Endothelial cell (in vitro differentiated cells): ENCODE data around the gene RUFY3. TPM values are rescaled to one million over a fixed set of nuclear protein-coding genes. Genes with fewer than 3 reads are reported as not detected.
"Not testable (repeated sequence)": the region's sequence is repeated elsewhere in the genome, so short reads cannot be mapped to it uniquely, and the experiment has no call there.

ENCODE experiments used
- DNase-seq: peaks from one replicate; pipeline ENCODE4 v3.0.0; 2021; ENCODE audit warnings: low spot score
- H3K27ac Mint-ChIP-seq: one replicate; pipeline ENCODE4 v1.8.0; 2021; ENCODE audit warnings: mixed read lengths, inconsistent platforms; ENCODE audit not compliant: unreplicated experiment
- H3K27me3 Mint-ChIP-seq: one replicate; pipeline ENCODE4 v1.8.0; 2021; ENCODE audit warnings: mild to moderate bottlenecking, moderate library complexity, mixed read lengths, inconsistent platforms; ENCODE audit not compliant: unreplicated experiment
- H3K36me3 Mint-ChIP-seq: one replicate; pipeline ENCODE4 v1.8.0; 2021; ENCODE audit warnings: mild to moderate bottlenecking, low read depth, mixed read lengths, inconsistent platforms; ENCODE audit not compliant: unreplicated experiment
- H3K4me1 Mint-ChIP-seq: one replicate; pipeline ENCODE4 v1.8.0; 2021; ENCODE audit warnings: mild to moderate bottlenecking, mixed read lengths, inconsistent platforms; ENCODE audit not compliant: unreplicated experiment
- H3K4me3 Mint-ChIP-seq: one replicate; pipeline ENCODE4 v1.8.0; 2021; ENCODE audit warnings: mild to moderate bottlenecking, mixed read lengths, inconsistent platforms; ENCODE audit not compliant: unreplicated experiment
- H3K9me3 Mint-ChIP-seq: one replicate; pipeline ENCODE4 v1.8.0; 2021; ENCODE audit warnings: mixed read lengths, inconsistent platforms; ENCODE audit not compliant: unreplicated experiment
- total RNA-seq: library from RNA; stranded (reverse); fragmentation: NEBNext Ultra II Directional; extraction: Animal tissue kit (Norgen Biotek cat#: 25700); gene quantifications from one replicate; pipeline ENCODE4 v1.2.1, GENCODE V29; 2021; ENCODE audit not compliant: unreplicated experiment
- TF ChIP-seq, protein P1 (sequence below): fragments of 200-600 bp; sonication (generic); IDR thresholded peaks from one replicate; pipeline ENCODE4 v1.5.0; 2021; ENCODE audit warnings: antibody characterized with exemption; ENCODE audit not compliant: unreplicated experiment

Gene RUFY3
- total RNA-seq, 1 donor from 2014 or later, result 72.6 TPM

DNA sequence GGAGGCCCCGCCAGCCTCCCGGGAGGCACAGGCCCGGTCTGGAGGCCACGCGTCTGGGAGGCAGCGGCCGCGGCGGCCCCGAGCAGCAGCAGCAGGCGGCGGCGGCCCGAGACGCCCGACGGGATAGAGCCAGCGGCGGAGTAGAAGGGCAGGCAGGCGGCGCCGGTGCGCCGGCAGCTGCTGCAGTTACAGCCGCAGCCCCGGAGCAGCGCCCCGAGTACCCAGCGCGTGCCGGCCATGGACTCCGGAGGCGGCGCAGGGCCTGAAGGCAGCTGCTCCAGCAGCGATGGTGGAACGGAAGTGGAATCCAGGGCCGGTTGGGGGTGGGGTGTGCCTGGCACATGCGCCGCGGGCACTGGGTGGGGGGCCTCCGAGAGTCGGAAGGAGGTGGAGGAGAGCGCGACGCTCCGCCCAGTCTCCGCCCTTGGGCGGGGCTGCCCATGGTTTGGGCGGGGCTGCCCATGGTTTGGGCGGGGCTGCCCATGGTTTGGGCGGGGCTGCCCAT, 117.9 kb downstream of the RUFY3 start, which contains the start of gene GRSF1:
GRSF1 (minus strand) TSS at position 302 of the 505 bp plus-strand sequence; CDS start at position 239, 63 bp downstream.
- TF ChIP-seq, protein P1, sequence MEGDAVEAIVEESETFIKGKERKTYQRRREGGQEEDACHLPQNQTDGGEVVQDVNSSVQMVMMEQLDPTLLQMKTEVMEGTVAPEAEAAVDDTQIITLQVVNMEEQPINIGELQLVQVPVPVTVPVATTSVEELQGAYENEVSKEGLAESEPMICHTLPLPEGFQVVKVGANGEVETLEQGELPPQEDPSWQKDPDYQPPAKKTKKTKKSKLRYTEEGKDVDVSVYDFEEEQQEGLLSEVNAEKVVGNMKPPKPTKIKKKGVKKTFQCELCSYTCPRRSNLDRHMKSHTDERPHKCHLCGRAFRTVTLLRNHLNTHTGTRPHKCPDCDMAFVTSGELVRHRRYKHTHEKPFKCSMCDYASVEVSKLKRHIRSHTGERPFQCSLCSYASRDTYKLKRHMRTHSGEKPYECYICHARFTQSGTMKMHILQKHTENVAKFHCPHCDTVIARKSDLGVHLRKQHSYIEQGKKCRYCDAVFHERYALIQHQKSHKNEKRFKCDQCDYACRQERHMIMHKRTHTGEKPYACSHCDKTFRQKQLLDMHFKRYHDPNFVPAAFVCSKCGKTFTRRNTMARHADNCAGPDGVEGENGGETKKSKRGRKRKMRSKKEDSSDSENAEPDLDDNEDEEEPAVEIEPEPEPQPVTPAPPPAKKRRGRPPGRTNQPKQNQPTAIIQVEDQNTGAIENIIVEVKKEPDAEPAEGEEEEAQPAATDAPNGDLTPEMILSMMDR, result no peak
- Mint-ChIP-seq H3K4me1 (peaks cover 14% of the 10 kb centered on the region), H3K36me3 (peaks cover 8% of the 10 kb centered on the region), H3K27me3 (peaks cover 9% of the 10 kb centered on the region), H3K4me3 (peak within 1 kb of the TSS; percentile 96), H3K9me3 (no peaks in the 10 kb centered on the region), H3K27ac (peak within 1 kb of the TSS; percentile 88)
- peak; percentile 91 for DNase-seq

DNA sequence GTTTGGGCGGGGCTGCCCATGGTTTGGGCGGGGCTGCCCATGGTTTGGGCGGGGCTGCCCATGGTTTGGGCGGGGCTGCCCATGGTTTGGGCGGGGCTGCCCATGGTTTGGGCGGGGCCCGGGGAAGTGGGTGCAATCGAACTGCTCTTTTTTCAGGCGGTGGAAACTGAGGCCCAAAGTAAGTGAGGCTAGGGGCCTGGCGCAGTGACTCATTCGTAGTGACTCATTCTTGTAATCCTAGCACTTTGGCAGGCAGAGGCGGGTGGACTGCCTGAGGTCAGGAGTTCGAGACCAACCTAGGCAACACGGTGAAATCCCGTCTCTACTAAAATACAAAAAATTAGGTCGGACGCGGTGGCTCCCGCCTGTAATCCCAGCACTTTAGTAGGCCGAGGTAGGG, 118.4 kb downstream of the RUFY3 start:
- not testable (repeated sequence) for DNase-seq, H3K27me3 Mint-ChIP-seq, H3K9me3 Mint-ChIP-seq, H3K36me3 Mint-ChIP-seq
- H3K4me1 Mint-ChIP-seq, result peaks cover 14% of the 10 kb centered on the region
- peak overlapping the region; percentile 91 for H3K4me3 Mint-ChIP-seq
- peak overlapping the region; percentile 67 for H3K27ac Mint-ChIP-seq

DNA sequence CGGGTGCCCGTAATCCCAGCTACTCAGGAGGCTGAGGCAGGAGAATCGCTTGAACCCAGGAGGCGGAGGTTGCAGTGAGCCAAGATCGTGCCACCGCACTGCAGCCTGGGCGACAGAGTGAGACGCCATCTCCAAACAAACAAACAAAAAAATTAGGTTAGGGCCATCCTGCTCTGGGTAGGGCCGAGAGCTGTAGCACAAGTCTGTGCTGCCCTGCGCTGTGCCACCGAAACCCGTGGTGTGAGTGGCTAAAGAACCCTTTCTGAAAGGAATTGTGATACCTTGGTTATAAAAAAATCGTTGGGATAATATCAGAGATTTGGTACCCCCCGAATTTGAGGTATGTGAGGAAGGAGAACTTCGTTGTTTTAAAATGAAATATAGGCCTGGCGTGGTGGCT, 118.9 kb downstream of the RUFY3 start:
- not testable (repeated sequence) for H3K9me3 Mint-ChIP-seq, H3K36me3 Mint-ChIP-seq, H3K27me3 Mint-ChIP-seq, DNase-seq
- Mint-ChIP-seq H3K4me1 (peaks cover 14% of the 10 kb centered on the region), H3K4me3 (peak overlapping the region; percentile 47), H3K27ac (peak overlapping the region; percentile 67)

DNA sequence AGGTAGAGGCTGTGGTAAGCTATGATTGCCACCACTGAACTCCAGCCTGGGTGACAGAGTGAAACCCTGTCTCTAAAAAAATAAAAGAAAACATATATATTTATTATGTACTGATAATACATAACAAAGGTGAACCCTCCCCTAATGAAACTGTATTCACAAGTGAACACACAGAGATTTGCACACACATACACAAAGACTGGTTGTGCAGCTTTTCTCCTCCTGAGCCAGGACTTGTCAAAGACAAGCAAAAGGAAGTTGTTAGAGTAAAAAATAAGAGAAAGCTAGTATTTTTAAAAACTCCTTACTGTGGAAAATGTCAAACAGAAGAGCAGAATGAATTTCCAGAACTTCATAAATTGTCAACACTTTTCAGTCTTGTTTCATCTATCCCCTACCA, 119.4 kb downstream of the RUFY3 start:
- H3K9me3 Mint-ChIP-seq, result no peaks in the 10 kb centered on the region
- peak overlapping the region; percentile 74 for H3K4me3 Mint-ChIP-seq
- H3K36me3 Mint-ChIP-seq, result peaks cover 4% of the 10 kb centered on the region
- H3K27ac Mint-ChIP-seq, result no peak overlapping the region
- H3K4me1 Mint-ChIP-seq, result peaks cover 12% of the 10 kb centered on the region
- H3K27me3 Mint-ChIP-seq, result peaks cover 9% of the 10 kb centered on the region
- no peak for DNase-seq
- TF ChIP-seq, protein P1, result no peak

DNA sequence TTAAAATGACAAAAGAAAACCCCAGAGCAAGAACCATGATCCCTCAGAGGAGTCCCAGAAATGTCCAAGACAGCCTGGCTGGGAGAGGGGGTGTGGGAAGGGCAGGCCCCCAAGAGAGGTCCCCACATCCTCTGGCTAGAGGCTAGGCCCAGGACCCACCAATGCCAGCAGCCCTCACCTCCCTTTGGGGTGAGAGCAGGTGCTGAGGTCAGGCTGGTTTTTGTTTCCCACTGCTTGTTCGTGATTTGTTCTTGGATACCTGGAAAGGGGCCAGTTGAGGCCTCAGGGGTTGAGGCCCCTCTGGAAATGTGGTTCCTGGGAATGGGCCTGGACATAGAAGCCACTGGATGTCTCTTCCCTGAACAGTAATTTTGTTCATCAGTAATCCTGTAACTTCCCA, 120.2 kb downstream of the RUFY3 start:
- Mint-ChIP-seq H3K36me3 (peaks cover 4% of the 10 kb centered on the region), H3K4me3 (no peak overlapping the region), H3K9me3 (no peaks in the 10 kb centered on the region), H3K4me1 (peaks cover 7% of the 10 kb centered on the region), H3K27ac (no peak overlapping the region), H3K27me3 (peaks cover 7% of the 10 kb centered on the region)
- TF ChIP-seq, protein P1, result no peak
- no peak for DNase-seq

DNA sequence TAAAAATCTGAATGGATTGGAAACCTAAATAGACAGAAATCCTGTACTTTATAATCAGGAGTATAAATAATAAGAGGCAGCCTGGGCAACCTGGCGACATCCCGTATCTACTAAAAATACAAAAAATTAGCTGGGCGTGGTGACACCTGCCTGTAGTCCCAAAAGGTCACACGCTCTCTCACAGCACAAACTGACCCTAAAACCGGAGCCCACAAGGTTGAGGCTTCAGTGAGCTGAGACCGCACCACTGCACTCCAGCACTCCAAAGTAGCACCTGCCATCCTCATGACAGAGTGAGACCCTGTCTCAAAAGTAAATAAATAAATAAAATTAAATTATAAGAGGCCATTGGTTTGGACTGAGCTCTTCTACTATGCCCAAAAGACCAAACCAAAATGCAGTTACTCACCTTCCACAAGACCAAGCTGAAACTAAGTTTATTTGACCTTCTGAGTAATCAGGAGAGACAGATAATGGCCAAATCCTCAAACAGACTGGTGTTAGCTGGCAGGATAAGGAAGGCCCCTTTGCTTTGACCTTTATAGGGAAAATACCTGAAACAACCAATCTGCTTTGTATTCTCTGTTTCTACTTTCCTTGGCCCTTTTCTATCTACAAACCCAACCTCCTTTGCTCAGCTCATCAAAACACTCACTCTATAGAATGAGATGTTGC, 121.1 kb downstream of the RUFY3 start:
- no peak overlapping the region for H3K4me3 Mint-ChIP-seq
- TF ChIP-seq, protein P1, result no peak
- no peak overlapping the region for H3K27ac Mint-ChIP-seq
- H3K27me3 Mint-ChIP-seq, result peaks cover 7% of the 10 kb centered on the region
- DNase-seq, result no peak
- peaks cover 4% of the 10 kb centered on the region for H3K36me3 Mint-ChIP-seq
- H3K9me3 Mint-ChIP-seq, result no peaks in the 10 kb centered on the region
- peaks cover 6% of the 10 kb centered on the region for H3K4me1 Mint-ChIP-seq
